MM.1S (cell line): ENCODE data around the gene SORCS2.

Experiments
- DNase-seq: peaks from one replicate; pipeline ENCODE4 v3.0.0-alpha.2; 2015
- H2AFZ ChIP-seq: fragments of 300-600 bp; sonication (generic); 2 replicates; pipeline ENCODE4 v1.6.0; 2016; ENCODE audit warnings: antibody characterized with exemption, low read length
- H3F3A ChIP-seq: fragments of 300-600 bp; sonication (generic); 2 replicates; pipeline ENCODE4 v1.6.1; 2016; ENCODE audit warnings: mild to moderate bottlenecking, antibody characterized with exemption, low read length, moderate library complexity, mixed read lengths; ENCODE audit not compliant: insufficient read depth
- H3K27ac ChIP-seq: fragments of 300-600 bp; sonication (generic); 2 replicates; pipeline ENCODE4 v1.5.1; 2016; ENCODE audit warnings: mild to moderate bottlenecking, low read length
- H3K27me3 ChIP-seq: fragments of 300-600 bp; sonication (generic); replicated peaks from 2 replicates; pipeline ENCODE4 v1.6.0; 2016; ENCODE audit warnings: low read length; ENCODE audit not compliant: insufficient read depth
- H3K36me3 ChIP-seq: fragments of 300-600 bp; sonication (generic); replicated peaks from 2 replicates; pipeline ENCODE4 v1.6.1; 2016; ENCODE audit warnings: mild to moderate bottlenecking, low read length, mixed read lengths; ENCODE audit not compliant: insufficient read depth
- H3K4me1 ChIP-seq: fragments of 300-600 bp; sonication (generic); 2 replicates; pipeline ENCODE4 v1.6.1; 2016; ENCODE audit warnings: low read length, mixed read lengths
- H3K4me2 ChIP-seq: fragments of 300-600 bp; sonication (generic); 2 replicates; pipeline ENCODE4 v1.6.0; 2016; ENCODE audit warnings: low read depth, low read length
- H3K4me3 ChIP-seq: fragments of 300-600 bp; sonication (generic); 2 replicates; pipeline ENCODE4 v1.5.1; 2016; ENCODE audit warnings: low read length, mixed read lengths
- H3K79me2 ChIP-seq: fragments of 300-600 bp; sonication (generic); 2 replicates; pipeline ENCODE4 v1.6.1; 2016; ENCODE audit warnings: mixed run types, low read length, mixed read lengths
- H3K9ac ChIP-seq: fragments of 300-600 bp; sonication (generic); 2 replicates; pipeline ENCODE4 v1.6.1; 2016; ENCODE audit warnings: low read length, mixed read lengths
- H3K9me2 ChIP-seq: fragments of 300-600 bp; sonication (generic); replicated peaks from 2 replicates; pipeline ENCODE4 v1.6.1; 2016; ENCODE audit warnings: mild to moderate bottlenecking, low read length, mixed read lengths; ENCODE audit not compliant: insufficient read depth
- H3K9me3 ChIP-seq: fragments of 300-600 bp; sonication (generic); replicated peaks from 2 replicates; pipeline ENCODE4 v1.6.1; 2016; ENCODE audit warnings: mild to moderate bottlenecking, low read length, mixed read lengths; ENCODE audit not compliant: insufficient read depth
- H4K20me1 ChIP-seq: fragments of 300-600 bp; sonication (generic); 2 replicates; pipeline ENCODE4 v1.6.1; 2016; ENCODE audit warnings: mild to moderate bottlenecking, low read length, moderate library complexity, mixed read lengths; ENCODE audit not compliant: insufficient read depth
- EZH2 ChIP-seq: fragments of 300-600 bp; sonication (generic); optimal IDR thresholded peaks from 2 replicates; pipeline ENCODE3; 2017; ENCODE audit warnings: low read depth, mild to moderate bottlenecking, antibody characterized with exemption, low read length, mixed read lengths
- EZH2phosphoT487 ChIP-seq: fragments of 300-600 bp; sonication (generic); IDR thresholded peaks from 2 replicates; pipeline ENCODE4 v1.6.1; 2018; ENCODE audit warnings: antibody characterized with exemption, low read length
- TF ChIP-seq, protein P1 (sequence below): fragments of 300-600 bp; sonication (generic); IDR thresholded peaks from 2 replicates; pipeline ENCODE4 v1.5.1; 2016; ENCODE audit warnings: antibody characterized with exemption, low read length, mixed read lengths

Gene SORCS2

DNA sequence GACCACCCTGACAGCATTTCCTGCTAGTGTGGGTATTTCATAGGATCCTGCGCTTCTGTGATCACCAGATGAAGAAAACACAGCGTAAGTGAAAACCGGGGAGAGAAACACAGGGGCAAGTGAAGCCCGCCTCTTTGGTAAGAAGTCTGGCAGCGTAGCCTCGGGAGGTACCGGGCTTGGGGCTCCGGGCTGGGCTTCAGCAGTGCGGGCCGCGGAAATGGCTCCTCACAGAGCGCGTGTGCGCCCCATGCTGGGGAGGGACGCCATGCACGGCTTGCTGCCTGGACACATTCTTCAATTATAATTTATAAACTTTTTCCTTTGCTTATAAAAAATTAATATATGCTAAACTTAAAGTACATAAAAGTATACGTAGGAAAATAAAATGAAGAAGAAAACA lies 595.9 kb downstream of the SORCS2 start:
- Histone ChIP-seq H3K9me3 (no peaks in the 10 kb centered on the region), H2AFZ (no peak overlapping the region), H3K4me2 (no peak overlapping the region), H3F3A (no peaks in the 10 kb centered on the region), H3K36me3 (no peaks in the 10 kb centered on the region), H4K20me1 (no peaks in the 10 kb centered on the region), H3K4me1 (no peaks in the 10 kb centered on the region), H3K4me3 (no peak overlapping the region), H3K79me2 (no peaks in the 10 kb centered on the region), H3K9ac (no peak overlapping the region), H3K9me2 (no peaks in the 10 kb centered on the region), H3K27ac (no peak overlapping the region), H3K27me3 (peaks cover 96% of the 10 kb centered on the region)
- TF ChIP-seq, protein P1, sequence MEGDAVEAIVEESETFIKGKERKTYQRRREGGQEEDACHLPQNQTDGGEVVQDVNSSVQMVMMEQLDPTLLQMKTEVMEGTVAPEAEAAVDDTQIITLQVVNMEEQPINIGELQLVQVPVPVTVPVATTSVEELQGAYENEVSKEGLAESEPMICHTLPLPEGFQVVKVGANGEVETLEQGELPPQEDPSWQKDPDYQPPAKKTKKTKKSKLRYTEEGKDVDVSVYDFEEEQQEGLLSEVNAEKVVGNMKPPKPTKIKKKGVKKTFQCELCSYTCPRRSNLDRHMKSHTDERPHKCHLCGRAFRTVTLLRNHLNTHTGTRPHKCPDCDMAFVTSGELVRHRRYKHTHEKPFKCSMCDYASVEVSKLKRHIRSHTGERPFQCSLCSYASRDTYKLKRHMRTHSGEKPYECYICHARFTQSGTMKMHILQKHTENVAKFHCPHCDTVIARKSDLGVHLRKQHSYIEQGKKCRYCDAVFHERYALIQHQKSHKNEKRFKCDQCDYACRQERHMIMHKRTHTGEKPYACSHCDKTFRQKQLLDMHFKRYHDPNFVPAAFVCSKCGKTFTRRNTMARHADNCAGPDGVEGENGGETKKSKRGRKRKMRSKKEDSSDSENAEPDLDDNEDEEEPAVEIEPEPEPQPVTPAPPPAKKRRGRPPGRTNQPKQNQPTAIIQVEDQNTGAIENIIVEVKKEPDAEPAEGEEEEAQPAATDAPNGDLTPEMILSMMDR: no peak
- TF ChIP-seq EZH2phosphoT487: no peak
- TF ChIP-seq EZH2: no peak
- DNase-seq: no peak

DNA sequence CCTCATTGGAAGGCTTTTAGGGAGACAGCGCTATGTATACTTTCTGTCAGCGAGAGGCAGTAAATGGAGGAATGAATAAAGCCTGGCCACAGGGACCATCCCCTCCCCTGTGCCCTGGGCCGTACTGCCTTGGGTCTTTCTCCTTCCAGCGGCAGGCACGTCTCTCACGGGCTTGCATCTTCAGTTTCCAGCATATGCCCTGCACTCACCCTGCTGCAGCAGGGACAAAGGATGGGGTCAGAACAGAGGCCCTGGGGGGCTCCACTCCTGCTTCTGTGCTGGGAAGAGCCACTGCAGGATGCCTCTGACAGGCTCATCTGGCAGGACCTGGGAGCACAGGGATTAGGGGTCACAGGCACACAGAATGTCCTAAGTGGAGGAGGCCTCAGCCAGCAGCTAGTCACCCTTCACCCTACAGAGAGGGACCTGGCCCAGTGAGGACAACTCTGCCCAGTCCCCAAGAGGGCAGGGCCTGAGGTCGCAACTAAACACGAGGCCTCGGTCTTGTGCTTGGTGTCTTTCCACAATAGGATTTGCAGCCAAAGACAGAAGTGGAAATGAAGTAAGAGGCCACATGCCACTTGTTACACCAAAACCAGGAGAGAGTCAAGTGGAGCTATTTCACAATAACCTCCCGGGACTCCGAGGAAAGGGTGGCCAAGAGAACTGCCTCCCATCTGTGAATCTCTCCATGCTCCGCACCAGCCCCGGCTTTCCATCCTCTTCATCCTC lies 596.5 kb downstream of the SORCS2 start:
- H2AFZ ChIP-seq: no peak overlapping the region
- peaks cover 97% of the 10 kb centered on the region for H3K27me3 ChIP-seq
- 0 out of 2 replicates have a peak, but pooled peaks cover 3% of the 10 kb centered on the region for H3K4me1 ChIP-seq
- no peak overlapping the region for H3K4me3 ChIP-seq
- no peaks in the 10 kb centered on the region for H3K9me2 ChIP-seq
- TF ChIP-seq EZH2phosphoT487: no peak
- TF ChIP-seq, protein P1: no peak
- no peak for TF ChIP-seq EZH2
- H3K9me3 ChIP-seq: no peaks in the 10 kb centered on the region
- no peak for DNase-seq
- no peaks in the 10 kb centered on the region for H3K79me2 ChIP-seq
- no peaks in the 10 kb centered on the region for H3K36me3 ChIP-seq
- H4K20me1 ChIP-seq: no peaks in the 10 kb centered on the region
- no peaks in the 10 kb centered on the region; the same call in 1 of the 2 replicates for H3F3A ChIP-seq
- H3K27ac ChIP-seq: no peak overlapping the region
- no peak overlapping the region for H3K4me2 ChIP-seq
- H3K9ac ChIP-seq: no peak overlapping the region

DNA sequence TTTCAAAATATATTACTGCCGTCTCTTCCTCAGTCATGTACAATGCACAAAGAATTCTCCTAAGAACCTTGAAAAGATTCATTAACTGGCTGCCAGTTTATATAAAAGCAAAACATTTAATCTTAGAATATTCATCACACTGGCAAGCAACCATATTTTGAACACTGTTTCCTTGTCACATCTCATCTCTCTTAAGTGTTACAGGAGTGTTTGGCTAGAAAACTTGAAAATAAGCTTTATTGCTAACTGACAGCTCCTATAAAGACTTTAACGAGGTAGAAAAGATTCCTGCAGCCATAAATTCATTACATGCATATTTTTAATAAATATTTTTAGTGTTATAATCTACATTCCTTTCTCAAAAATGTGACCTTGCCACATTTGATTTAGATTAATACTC lies 597.7 kb downstream of the SORCS2 start:
- Histone ChIP-seq H4K20me1 (no peaks in the 10 kb centered on the region), H3K4me3 (no peak overlapping the region), H3F3A (no peaks in the 10 kb centered on the region; the same call in 1 of the 2 replicates), H3K79me2 (no peaks in the 10 kb centered on the region), H3K4me1 (0 out of 2 replicates have a peak, but pooled peaks cover 3% of the 10 kb centered on the region), H3K9ac (no peak overlapping the region), H2AFZ (no peak overlapping the region), H3K4me2 (no peak overlapping the region), H3K27ac (no peak overlapping the region), H3K9me2 (no peaks in the 10 kb centered on the region), H3K36me3 (no peaks in the 10 kb centered on the region), H3K9me3 (no peaks in the 10 kb centered on the region), H3K27me3 (peaks cover 98% of the 10 kb centered on the region)
- no peak for DNase-seq
- TF ChIP-seq, protein P1: no peak
- no peak for TF ChIP-seq EZH2
- no peak for TF ChIP-seq EZH2phosphoT487
